Muscle layer of duodenum (tissue), 2 donors: ENCODE measurements around the gene MRPL52.
"Not testable (repeated sequence)": the region's sequence is repeated elsewhere in the genome, so short reads cannot be mapped to it uniquely, and the experiment has no call there.

Experiments used
- H3K27ac ChIP-seq: one replicate; pipeline ENCODE4 v1.7.0; 2013; ENCODE audit warnings: mild to moderate bottlenecking, low read length
- H3K27me3 ChIP-seq: one replicate; pipeline ENCODE4 v1.7.0; 2013; ENCODE audit warnings: low read depth, mild to moderate bottlenecking, control low read depth, low read length
- H3K36me3 ChIP-seq, 2 donors: one replicate each; pipeline ENCODE4 v1.7.0; 2013; ENCODE audit warnings: low read length in 2 of 2, control low read depth in 1 of 2, mild to moderate bottlenecking in 1 of 2; ENCODE audit not compliant: insufficient read depth in 2 of 2, control insufficient read depth in 1 of 2
- H3K4me1 ChIP-seq, 2 donors: one replicate each; pipeline ENCODE4 v1.7.0; 2013; ENCODE audit warnings: low read length in 2 of 2, mild to moderate bottlenecking in 2 of 2, control low read depth in 1 of 2, moderate library complexity in 1 of 2; ENCODE audit not compliant: insufficient read depth in 2 of 2, control insufficient read depth in 1 of 2
- H3K4me3 ChIP-seq, 2 donors: one replicate each; pipeline ENCODE4 v1.7.0; 2013; ENCODE audit warnings: low read length in 2 of 2, low read depth in 1 of 2, mild to moderate bottlenecking in 1 of 2
- H3K9me3 ChIP-seq, 2 donors: one replicate each; pipeline ENCODE4 v1.7.0; 2013; ENCODE audit warnings: low read length in 2 of 2, control low read depth in 1 of 2, mild to moderate bottlenecking in 1 of 2; ENCODE audit not compliant: control insufficient read depth in 1 of 2
- donor health status: healthy.

MRPL52 gene

DNA sequence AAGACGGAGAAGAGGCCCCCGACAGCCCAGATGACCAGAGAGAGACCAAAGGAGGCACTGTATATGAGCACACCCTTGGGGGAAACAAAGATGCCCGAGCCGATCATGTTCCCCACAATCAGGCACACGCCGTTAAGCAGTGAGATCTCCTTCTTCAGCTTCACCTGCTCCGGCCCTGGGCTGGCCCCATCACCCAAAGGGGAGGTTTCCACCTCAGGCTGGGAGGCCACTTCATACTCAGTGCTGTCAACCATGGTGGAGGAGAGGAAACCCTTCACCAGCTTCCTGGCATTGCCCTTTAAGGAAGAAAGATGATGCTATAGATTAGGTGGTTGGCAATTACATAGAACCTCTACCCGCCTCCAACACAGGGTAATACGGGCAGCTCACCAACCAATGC lies 16.5 kb upstream of the MRPL52 start:
- H3K27me3 ChIP-seq: no peaks in the 10 kb centered on the region
- no peak overlapping the region for H3K4me3 ChIP-seq
- no peaks in the 10 kb centered on the region for H3K36me3 ChIP-seq
- H3K4me1 ChIP-seq: no peaks in the 10 kb centered on the region
- H3K27ac ChIP-seq: no peak overlapping the region
- no peaks in the 10 kb centered on the region for H3K9me3 ChIP-seq

DNA sequence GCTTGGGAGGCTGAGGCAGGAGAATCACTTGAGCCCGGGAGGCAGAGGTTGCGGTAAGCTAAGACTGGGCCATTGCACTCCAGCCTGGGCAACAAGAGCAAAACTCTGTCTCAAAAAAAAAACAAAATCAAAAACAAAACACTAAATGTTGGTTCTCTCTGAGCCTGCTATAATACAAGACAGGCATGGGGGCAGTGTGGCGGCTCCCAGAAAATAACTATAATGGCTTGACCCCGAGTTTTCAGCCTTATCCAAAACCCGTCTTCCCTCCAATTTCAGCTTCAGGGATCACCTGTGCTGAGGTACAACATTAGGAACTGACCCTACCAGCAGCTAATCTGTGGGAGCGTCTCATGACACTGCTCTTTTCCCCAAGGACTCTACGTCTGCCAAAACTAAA lies 15.3 kb upstream of the MRPL52 start:
- Histone ChIP-seq H3K36me3 (peaks cover 0 to under 1% of the 10 kb centered on the region in 2 donors), H3K9me3 (no peaks in the 10 kb centered on the region), H3K4me1 (peaks cover 0 to 7% of the 10 kb centered on the region in 2 donors), H3K27ac (no peak overlapping the region), H3K27me3 (no peaks in the 10 kb centered on the region), H3K4me3 (peak overlapping the region in 1 of 2 donors; percentile 18)

DNA sequence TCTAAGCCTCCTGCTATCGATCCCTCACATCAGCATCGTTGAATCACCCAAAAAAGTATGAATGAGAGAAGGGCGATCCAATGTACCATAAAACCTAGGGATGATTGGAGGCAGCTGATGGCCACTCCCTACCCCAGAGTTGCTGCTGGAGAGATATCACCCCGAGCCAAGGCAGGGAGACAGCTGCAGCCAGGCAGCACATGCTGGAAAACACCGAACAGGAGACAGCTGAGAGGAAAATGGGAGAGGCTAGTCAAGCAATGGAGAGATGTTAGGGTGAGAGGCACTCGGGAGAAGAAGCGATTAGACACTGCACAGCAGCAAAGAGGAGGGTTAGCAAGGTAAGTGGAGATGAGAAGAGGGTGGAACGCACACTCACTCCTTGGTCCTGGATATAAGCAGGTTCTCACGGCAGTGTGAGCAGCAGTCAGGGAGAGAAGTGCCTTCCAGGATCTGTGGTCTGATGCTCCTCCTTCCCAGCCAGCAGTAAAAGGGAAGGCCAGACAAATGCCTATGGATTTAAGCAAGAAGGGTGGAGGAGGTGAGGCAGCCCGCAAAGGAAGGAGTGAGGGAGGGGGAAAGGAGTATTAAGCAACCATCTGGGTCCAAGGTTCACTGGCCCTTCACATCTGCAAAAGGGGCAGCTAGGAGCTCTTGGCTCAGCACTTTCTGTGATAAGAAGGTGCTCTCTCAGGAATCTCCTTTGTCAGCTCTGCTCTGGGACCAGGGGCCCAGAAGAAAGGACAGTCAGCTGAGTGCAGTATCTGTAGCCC lies 14.6 kb upstream of the MRPL52 start, which contains the start of gene SLC7A7:
TSS of gene SLC7A7 (minus strand) at position 495 of the 773 bp plus-strand sequence. CDS start 2,037 bp downstream, outside the sequence.
- peak within 1 kb of the TSS; percentile 13 to 18 for H3K4me3 ChIP-seq
- peaks cover 0 to 3% of the 10 kb centered on the region in 2 donors for H3K36me3 ChIP-seq
- peak within 1 kb of the TSS; percentile 56 for H3K27ac ChIP-seq
- H3K9me3 ChIP-seq: no peaks in the 10 kb centered on the region
- H3K27me3 ChIP-seq: no peaks in the 10 kb centered on the region
- H3K4me1 ChIP-seq: peaks cover 7 to 14% of the 10 kb centered on the region in 2 donors

DNA sequence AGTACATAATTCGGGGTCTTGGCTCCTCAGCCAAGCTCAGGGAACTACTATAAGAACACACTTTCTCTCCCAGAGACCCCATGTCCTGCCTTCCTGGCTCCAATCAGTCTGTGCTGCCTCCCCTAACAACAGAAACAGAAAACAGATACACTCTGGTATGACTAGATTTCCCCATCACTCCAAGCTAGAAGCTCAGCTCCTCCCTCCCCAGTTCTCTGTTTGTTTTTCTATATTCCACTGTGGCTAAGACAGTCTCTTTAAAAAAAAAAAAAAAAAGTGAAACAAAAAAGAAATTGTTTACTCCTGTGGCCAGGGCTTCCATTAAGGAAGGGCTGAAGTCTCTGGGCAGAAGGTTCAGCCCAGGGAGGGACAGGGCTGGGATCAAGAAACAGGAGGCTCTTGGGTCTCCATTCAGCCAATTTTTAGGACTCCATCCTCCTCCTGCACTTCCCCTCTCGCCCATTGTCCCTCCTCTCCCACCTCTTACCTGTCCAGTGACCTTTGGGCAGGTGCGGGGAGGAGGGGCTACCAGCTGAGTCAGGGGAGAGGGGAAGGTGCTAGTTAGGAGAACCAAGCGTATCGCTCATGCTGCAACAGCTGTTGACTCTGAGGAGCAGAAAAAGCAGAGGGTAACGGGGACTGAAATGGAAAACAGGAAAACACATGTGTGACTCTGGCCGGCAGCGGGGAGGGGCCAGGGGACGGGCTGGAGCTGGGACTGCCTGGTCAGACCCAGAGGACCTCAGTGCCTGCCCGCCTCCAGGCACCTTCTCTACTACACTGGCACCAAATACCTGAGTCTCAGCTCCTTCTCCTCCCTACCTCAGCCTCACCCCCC lies 10.3 kb upstream of the MRPL52 start:
- peak overlapping the region; percentile 47 to 50 for H3K4me3 ChIP-seq
- no peaks in the 10 kb centered on the region for H3K27me3 ChIP-seq
- peak overlapping the region; percentile 75 for H3K27ac ChIP-seq
- peaks cover 0 to 3% of the 10 kb centered on the region in 2 donors for H3K36me3 ChIP-seq
- no peaks in the 10 kb centered on the region for H3K9me3 ChIP-seq
- H3K4me1 ChIP-seq: peaks cover 15 to 25% of the 10 kb centered on the region in 2 donors

DNA sequence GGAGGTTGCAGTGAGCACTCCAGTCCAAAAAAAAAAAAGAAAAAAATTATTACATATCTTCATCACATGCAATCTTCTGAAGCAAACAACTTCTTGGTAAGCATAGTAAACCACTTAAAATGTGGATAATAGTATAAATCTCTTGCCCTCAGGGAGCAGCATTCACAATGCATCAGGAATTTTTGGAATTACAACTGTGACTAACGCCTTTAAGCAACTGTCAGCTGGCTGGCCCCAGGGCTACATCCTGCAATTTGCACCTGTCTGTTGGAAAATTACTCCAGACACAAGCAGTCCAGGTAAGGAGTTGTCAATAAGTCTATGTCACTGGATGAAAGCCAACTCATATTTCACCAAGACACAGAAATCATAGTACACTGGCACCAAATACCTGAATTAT lies 9.0 kb upstream of the MRPL52 start:
- peaks cover 0 to 3% of the 10 kb centered on the region in 2 donors for H3K36me3 ChIP-seq
- H3K9me3 ChIP-seq: no peaks in the 10 kb centered on the region
- peak overlapping the region; percentile 47 for H3K27ac ChIP-seq
- H3K4me1 ChIP-seq: peaks cover 15 to 25% of the 10 kb centered on the region in 2 donors
- H3K4me3 ChIP-seq: no peak overlapping the region
- H3K27me3 ChIP-seq: no peaks in the 10 kb centered on the region

DNA sequence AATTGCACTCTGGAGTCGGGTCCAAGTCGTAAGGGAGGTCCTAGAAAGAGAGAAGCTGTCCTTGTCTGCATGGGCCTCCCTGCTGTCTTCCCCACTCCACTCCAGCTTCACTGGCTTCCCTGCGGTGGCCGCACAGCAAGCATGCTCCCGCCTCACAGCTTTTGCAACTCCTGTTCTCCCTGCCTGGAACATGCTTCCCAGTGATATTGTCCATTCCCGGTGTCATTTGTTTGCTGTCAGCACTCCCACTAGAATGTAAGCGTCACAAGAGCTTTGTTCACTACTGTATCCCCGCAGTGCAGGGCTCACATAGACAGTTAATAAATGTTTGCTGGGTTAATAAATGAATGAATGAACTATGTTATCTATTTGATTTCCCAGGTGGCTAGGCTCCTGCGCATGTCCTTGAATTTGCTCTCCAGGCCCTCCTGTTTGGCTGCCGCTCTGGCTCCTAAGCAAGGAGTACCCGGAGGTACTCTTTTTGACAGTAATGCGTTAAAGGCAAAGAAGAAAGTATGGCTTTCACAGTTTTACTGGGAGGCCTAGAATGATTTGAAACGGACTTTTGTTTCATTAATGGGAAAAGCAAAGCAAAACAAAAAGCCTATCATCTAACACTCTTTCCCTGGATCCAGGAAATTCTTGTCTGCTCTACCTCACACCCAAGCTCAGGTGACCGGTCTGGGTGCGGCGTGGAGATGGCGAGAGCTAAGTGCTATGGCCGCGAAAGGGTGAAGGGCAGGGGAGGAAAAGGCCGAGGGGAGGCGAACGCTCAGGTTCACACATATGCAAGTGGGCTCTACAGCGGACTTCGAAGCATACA lies 8.3 kb upstream of the MRPL52 start:
- Histone ChIP-seq H3K36me3 (peaks cover 0 to 3% of the 10 kb centered on the region in 2 donors), H3K9me3 (no peaks in the 10 kb centered on the region), H3K27me3 (no peaks in the 10 kb centered on the region), H3K4me1 (peaks cover 15 to 25% of the 10 kb centered on the region in 2 donors), H3K4me3 (no peak overlapping the region), H3K27ac (peak overlapping the region; percentile 47)

DNA sequence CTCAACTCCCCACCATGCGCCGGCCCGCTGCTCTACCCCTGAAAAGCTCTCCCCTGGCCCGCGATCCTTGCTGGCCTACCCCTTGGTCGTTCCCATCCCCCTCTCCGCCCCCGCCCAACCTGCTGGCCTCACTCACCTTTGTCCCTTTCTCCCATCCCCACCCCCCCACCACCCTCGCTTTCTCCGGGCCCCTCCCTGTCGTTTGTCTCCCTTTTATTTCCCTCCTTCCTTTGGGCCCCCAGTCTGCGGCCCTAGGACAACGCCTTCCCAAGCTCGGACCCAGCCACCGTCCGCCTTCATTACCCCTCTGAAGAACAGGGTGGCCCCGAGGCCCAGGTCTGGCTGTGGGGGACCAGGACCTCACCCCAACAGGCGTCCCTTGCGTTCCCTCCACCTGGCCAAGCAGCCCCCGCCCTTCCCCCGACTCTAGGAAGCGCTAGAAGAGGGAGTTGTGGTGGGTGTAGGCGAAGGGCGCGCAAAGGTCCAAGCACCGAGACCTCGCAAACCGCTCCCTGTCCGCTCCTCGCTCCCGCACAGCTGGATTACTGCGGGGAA lies 7.6 kb upstream of the MRPL52 start:
- peak overlapping the region; percentile 54 to 62 for H3K4me3 ChIP-seq
- peak overlapping the region; percentile 51 for H3K27ac ChIP-seq
- no peaks in the 10 kb centered on the region for H3K9me3 ChIP-seq
- H3K4me1 ChIP-seq: peaks cover 15 to 25% of the 10 kb centered on the region in 2 donors
- peaks cover 0 to 3% of the 10 kb centered on the region in 2 donors for H3K36me3 ChIP-seq
- H3K27me3 ChIP-seq: no peaks in the 10 kb centered on the region

DNA sequence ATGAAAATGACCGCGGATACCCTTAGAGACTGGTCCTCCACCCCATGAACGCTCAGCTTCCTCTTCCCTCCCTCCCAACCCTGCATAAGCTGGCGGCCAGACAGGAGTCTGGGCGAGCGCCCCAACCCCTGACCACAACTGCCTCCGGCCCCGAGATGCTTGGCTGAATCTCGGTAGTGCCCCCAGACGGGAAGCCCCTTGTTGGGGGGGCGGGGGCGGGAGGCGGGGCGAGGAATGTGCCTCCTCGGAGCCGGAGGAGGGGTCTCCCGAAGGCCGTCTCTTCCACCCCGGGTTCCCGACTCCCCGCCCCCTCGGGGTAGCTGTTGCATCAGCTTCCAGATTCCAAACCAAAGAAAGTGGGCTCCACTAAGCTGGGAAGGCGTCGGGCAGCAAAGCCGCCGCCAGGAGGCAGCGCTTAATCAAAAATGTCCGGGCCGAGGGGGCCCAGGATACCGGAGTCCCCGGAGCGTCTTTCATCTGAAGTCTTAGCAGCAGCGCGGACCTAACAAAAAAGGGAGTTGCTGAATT lies 7.1 kb upstream of the MRPL52 start:
- peak overlapping the region; percentile 69 for H3K27ac ChIP-seq
- no peaks in the 10 kb centered on the region for H3K27me3 ChIP-seq
- H3K36me3 ChIP-seq: peaks cover 0 to 3% of the 10 kb centered on the region in 2 donors
- no peaks in the 10 kb centered on the region for H3K9me3 ChIP-seq
- H3K4me3 ChIP-seq: peak overlapping the region; percentile 54 to 62
- peaks cover 15 to 25% of the 10 kb centered on the region in 2 donors for H3K4me1 ChIP-seq

DNA sequence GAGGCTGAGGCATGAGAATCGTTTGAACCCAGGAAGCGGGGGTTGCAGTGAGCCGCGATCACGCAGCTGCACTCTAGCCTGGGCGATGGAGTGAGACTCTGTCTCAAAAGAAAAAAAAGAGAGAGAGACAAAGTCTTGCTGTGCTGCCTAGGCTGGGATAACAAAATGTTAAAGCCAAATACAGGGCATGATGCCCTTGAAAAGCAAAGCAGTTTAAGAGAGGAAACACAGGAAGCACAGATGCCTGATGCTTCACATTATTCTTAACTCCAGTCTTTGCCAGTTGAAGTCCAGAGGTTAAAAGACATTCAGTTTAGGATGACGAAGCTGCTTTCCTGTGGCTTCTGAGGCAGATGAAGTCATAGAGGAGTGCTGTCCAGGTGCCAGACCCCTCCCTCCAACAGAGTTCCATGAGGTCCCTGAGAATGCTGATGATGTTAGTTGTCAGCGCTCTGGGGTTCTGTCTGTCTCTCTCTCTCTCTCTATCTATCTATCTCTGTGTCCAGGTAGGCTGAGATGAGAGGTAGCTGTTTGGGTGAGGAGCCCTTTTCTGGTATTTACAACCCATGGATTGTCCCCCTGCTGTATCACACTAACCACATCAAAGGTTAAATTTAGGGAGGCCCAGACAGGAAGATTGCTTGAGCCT lies 4.9 kb upstream of the MRPL52 start:
- Histone ChIP-seq H3K4me3 (no peak overlapping the region), H3K27ac (no peak overlapping the region), H3K9me3 (no peaks in the 10 kb centered on the region), H3K36me3 (no peaks in the 10 kb centered on the region), H3K27me3 (no peaks in the 10 kb centered on the region), H3K4me1 (peaks cover 11 to 14% of the 10 kb centered on the region in 2 donors)

DNA sequence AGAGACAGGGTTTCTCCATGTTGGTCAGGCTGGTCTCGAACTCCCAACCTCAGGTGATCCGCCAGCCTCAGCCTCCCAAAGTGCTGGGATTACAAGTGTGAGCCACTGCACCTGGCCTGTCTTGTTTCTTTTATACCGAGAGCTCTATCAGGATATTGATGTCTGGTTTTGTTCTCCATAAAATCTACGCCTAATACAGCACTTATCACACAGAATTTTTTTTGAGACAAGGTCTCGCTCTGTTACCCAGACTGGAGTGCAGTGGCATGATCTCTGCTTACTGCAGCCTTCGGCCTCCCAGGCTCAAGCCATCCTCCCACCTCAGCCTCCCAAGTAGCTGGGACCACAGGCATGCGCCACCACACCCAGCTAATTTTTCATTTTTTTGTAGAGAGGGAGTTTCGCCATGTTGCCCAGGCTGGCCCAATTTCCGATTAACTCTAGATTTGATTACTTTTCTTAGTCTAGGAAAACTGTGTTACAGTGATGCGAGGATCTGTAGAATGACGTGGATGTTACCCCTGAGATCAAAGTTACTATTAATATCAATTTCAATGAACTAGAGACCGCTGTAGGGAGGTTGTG lies 519 bp upstream of the MRPL52 start:
- Histone ChIP-seq H3K4me3 (peak overlapping the region; percentile 91 to 97), H3K4me1 (peaks cover 5 to 10% of the 10 kb centered on the region in 2 donors), H3K27ac (peak overlapping the region; percentile 87), H3K36me3 (peaks cover 3 to 16% of the 10 kb centered on the region in 2 donors)
- H3K27me3 ChIP-seq, H3K9me3 ChIP-seq: not testable (repeated sequence)
